Colonic mucosa (tissue), 4 donors: ENCODE measurements around the gene NRN1L. TPM values are rescaled to one million over a fixed set of nuclear protein-coding genes. Genes with fewer than 3 reads are reported as not detected.
A peak's percentile ranks its signal among the peaks of the same experiment; 100 is the strongest.

Experiments
- DNase-seq: peaks from one replicate; pipeline ENCODE4 v3.0.0-alpha.2; 2020
- H3K27ac ChIP-seq: fragments of 200-600 bp; one replicate; pipeline ENCODE4 v1.8.0; 2021
- H3K27me3 ChIP-seq: fragments of 200-600 bp; one replicate; pipeline ENCODE4 v1.8.0; 2021
- H3K36me3 ChIP-seq: fragments of 200-600 bp; one replicate; pipeline ENCODE4 v1.8.0; 2021
- H3K4me1 ChIP-seq: fragments of 200-600 bp; one replicate; pipeline ENCODE4 v1.8.0; 2021; ENCODE audit warnings: mild to moderate bottlenecking
- H3K4me3 ChIP-seq: fragments of 200-600 bp; one replicate; pipeline ENCODE4 v1.8.0; 2021
- H3K9ac ChIP-seq, 2 donors: one replicate each; pipeline ENCODE4 v1.7.0; 2013; ENCODE audit warnings: control low read depth in 2 of 2, low read depth in 2 of 2, low read length in 2 of 2
- H3K9me3 ChIP-seq: fragments of 200-600 bp; one replicate; pipeline ENCODE4 v1.8.0; 2021
- intact Hi-C: fragments of 100-400 bp; cut with DNase I; formaldehyde crosslinking; loops from one replicate; pipeline ENCODE4 v1.14.1; 2022
- total RNA-seq, 2 donors: library from RNA; stranded (reverse); fragmentation: NEBNext Ultra II Directional in 1 of 2; extraction: Animal tissue kit (Norgen Biotek cat#: 25700) in 1 of 2; gene quantifications; one replicate each; pipeline ENCODE4 v1.2.1, GENCODE V29; 2021
- TF ChIP-seq, protein P1 (sequence below): fragments of 200-600 bp; IDR thresholded peaks from one replicate; pipeline ENCODE4 v1.8.0; 2022; ENCODE audit warnings: antibody characterized with exemption, mild to moderate bottlenecking
- donor health status: healthy.
- donor health status: DM: no; HTN: no; CAD: no.
- donor health status: DM: no; HTN: no; CAD: no.

Gene NRN1L
- total RNA-seq, 2 donors from 2014 or later, result 0.93 to 0.96 TPM

DNA sequence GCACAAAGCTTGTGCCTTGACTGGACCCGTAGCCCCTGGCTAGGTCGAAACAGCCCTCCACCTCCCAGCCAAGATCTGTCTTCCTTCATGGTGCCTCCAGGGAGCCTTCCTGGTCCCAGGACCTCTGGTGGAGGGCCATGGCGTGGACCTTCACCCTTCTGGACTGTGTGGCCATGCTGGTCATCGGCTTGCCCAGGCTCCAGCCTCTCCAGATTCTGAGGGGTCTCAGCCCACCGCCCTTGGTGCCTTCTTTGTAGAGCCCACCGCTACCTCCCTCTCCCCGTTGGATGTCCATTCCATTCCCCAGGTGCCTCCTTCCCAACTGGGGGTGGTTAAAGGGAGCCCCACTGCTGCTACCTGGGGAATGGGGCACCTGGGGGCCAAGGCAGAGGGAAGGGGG is 43.5 kb downstream of the NRN1L start:
- Histone ChIP-seq H3K36me3 (no peaks in the 10 kb centered on the region), H3K9ac (peak overlapping the region in 1 of 2 donors; percentile 49)
- TF ChIP-seq, protein P1, sequence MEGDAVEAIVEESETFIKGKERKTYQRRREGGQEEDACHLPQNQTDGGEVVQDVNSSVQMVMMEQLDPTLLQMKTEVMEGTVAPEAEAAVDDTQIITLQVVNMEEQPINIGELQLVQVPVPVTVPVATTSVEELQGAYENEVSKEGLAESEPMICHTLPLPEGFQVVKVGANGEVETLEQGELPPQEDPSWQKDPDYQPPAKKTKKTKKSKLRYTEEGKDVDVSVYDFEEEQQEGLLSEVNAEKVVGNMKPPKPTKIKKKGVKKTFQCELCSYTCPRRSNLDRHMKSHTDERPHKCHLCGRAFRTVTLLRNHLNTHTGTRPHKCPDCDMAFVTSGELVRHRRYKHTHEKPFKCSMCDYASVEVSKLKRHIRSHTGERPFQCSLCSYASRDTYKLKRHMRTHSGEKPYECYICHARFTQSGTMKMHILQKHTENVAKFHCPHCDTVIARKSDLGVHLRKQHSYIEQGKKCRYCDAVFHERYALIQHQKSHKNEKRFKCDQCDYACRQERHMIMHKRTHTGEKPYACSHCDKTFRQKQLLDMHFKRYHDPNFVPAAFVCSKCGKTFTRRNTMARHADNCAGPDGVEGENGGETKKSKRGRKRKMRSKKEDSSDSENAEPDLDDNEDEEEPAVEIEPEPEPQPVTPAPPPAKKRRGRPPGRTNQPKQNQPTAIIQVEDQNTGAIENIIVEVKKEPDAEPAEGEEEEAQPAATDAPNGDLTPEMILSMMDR, result no peak

DNA sequence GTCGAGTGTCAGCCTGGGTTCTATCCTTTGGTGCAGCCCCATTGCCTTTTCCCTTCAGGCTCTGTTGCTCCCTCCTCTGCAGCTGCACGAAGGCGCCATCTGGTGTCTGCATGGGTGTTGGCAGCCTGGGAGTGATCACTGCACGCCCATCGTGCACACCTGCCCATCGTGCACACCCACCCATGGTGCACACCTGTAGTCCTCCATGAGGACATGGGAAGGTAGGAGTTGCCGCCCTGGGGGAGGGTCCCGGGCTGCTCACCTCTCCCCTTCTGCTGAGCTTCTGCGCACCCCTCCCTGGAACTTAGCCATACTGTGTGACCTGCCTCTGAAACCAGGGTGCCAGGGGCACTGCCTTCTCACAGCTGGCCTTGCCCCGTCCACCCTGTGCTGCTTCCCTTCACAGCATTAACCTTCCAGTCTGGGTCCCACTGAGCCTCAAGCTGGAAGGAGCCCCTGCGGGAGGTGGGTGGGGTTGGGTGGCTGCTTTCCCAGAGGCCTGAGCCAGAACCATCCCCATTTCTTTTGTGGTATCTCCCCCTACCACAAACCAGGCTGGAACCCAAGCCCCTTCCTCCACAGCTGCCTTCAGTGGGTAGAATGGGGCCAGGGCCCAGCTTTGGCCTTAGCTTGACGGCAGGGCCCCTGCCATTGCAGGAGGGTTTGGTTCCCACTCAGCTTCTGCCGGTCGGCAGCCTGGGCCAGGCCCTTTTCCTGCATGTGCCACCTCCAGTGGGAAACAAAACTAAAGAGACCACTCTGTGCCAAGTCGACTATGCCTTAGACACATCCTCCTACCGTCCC is 44.1 kb downstream of the NRN1L start:
- Histone ChIP-seq H3K27me3 (no peaks in the 10 kb centered on the region), H3K27ac (no peak overlapping the region)

More for the DNA sequence above, 43.5 kb downstream of the NRN1L start:
- H3K4me1 ChIP-seq, result no peaks in the 10 kb centered on the region
- no peaks in the 10 kb centered on the region for H3K27me3 ChIP-seq
- no peak overlapping the region for H3K4me3 ChIP-seq
- DNase-seq, result no peak
- intact Hi-C loops, result loop anchor here (2.0 to 10.0 kb wide), 3 partner anchors 45 to 251 kb away; no protein-coding TSS in a partner anchor
- H3K27ac ChIP-seq, result no peak overlapping the region
- no peaks in the 10 kb centered on the region for H3K9me3 ChIP-seq

GRCh38 chr16:67930191-67930590 is 45.5 kb downstream of the NRN1L start:
- intact Hi-C loops, result no loop called here

More for the DNA sequence above, 44.1 kb downstream of the NRN1L start:
- Histone ChIP-seq H3K36me3 (no peaks in the 10 kb centered on the region), H3K9me3 (no peaks in the 10 kb centered on the region), H3K4me1 (no peaks in the 10 kb centered on the region), H3K9ac (peak overlapping the region in 1 of 2 donors; percentile 49), H3K4me3 (no peak overlapping the region)
- peak; percentile 84 for DNase-seq
- TF ChIP-seq, protein P1, result peak; percentile 85
- intact Hi-C loops, result loop anchor here (2.0 to 10.0 kb wide), 3 partner anchors 46 to 251 kb away; no protein-coding TSS in a partner anchor

GRCh38 chr16:67930678-67931211 is 46.1 kb downstream of the NRN1L start:
- no peaks in the 10 kb centered on the region for H3K36me3 ChIP-seq
- peaks cover 6% of the 10 kb centered on the region for H3K4me1 ChIP-seq
- TF ChIP-seq, protein P1, result no peak
- no peak overlapping the region for H3K27ac ChIP-seq
- no peak overlapping the region for H3K4me3 ChIP-seq
- no peak overlapping the region for H3K9ac ChIP-seq
- intact Hi-C loops, result no loop called here
- H3K27me3 ChIP-seq, result no peaks in the 10 kb centered on the region
- DNase-seq, result no peak
- no peaks in the 10 kb centered on the region for H3K9me3 ChIP-seq

More at GRCh38 chr16:67930191-67930590, 45.5 kb downstream of the NRN1L start:
- Histone ChIP-seq H3K27me3 (no peaks in the 10 kb centered on the region), H3K9me3 (no peaks in the 10 kb centered on the region), H3K36me3 (no peaks in the 10 kb centered on the region), H3K4me3 (no peak overlapping the region), H3K27ac (no peak overlapping the region), H3K4me1 (peaks cover 3% of the 10 kb centered on the region), H3K9ac (no peak overlapping the region)
- TF ChIP-seq, protein P1, result no peak
- DNase-seq, result no peak

- Histone ChIP-seq H3K4me3 (no peak within 1 kb of the TSS), H3K36me3 (no peaks in the 10 kb centered on the region), H3K4me1 (peaks cover 6% of the 10 kb centered on the region), H3K27ac (no peak within 1 kb of the TSS), H3K9me3 (no peaks in the 10 kb centered on the region), H3K9ac (no peak within 1 kb of the TSS), H3K27me3 (no peaks in the 10 kb centered on the region)
- TF ChIP-seq, protein P1, result no peak
- intact Hi-C loops, result no loop called here
- no peak for DNase-seq
Observed at GRCh38 chr16:67931712-67932461, 47.2 kb downstream of the NRN1L start, which contains the start of gene CTRL. CTRL (minus strand) TSS chr16:67931862; CDS start chr16:67931852, 10 bp downstream.
